GM18867 (cell line): ENCODE data around the gene PRPF4.
"Not testable (repeated sequence)": the region's sequence is repeated elsewhere in the genome, so short reads cannot be mapped to it uniquely, and the experiment has no call there.

Experiments
- ATAC-seq: cut with Tn5 transposase; IDR thresholded peaks from one replicate; pipeline ENCODE4 v1.9.1; 2021; ENCODE audit warnings: mild to moderate bottlenecking, moderate library complexity; ENCODE audit not compliant: unreplicated experiment

PRPF4 gene

DNA sequence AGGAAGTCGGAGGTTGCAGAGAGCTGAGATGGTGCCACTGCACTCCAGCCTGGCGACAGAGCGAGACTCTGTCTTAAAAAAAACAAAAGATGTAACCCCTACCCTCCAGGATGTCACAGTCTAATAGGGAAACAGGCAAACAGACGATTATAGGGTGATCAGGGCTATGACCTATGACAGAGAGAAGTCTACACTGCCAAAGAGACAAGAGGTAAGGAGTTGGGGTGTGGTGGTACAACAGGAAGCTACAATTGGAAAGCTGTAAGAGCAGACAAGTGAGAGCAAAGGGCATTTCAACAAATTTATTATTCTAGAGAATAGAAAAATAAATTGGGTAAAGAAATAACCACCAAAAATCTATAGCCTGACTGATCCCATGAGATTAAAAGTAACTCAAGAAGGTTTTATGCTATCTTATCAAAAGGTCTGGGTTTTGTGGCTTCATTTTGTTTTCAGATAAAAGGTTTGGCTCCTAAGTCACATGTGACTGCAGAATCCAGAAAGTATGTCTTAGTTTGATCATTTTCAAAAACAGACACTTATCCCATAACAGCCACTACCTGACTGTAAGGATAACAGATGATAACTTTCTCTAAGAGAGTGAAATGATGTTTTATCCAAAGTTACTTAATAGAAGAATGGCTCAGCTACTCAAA is 7.4 kb upstream of the PRPF4 start:
- ATAC-seq, result no peak

DNA sequence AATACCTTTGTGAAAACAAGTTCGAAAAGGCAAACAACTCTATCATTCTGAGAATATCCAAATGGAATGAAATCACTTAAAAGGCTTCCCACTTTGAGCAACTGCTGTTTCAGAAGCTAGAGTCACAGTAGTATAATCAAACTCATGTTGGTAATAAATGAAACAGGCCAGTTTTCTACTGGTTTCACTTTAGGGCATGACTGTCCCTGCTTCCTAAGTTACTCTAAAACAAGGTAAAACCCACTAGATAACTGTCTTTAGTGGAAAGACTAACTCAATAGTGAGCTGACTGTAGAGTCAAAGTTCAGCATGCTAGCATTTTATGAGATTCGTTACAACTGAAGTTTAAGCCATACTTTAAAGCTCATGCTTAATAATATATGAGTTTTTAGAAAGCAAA is 6.1 kb upstream of the PRPF4 start:
- ATAC-seq, result no peak

DNA sequence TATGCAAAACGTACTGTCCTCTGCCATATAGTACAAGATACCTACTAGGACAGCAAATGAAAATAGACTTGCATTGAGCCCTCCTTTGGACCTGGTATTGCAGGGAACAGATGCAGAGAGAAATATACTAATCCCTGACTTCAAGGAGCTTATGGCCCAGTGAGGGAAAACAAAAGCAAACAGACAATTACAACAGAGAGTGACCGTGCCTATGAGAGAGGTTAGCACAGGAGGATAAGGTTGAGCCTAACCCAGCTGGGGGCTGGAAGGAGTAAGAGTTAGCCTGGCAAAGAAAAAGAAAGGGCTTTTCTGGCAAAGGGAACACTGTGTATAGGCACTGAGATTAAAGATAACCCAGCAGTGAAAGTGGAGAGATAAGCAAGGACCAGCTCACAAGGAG is 5.6 kb upstream of the PRPF4 start:
- ATAC-seq, result no peak

DNA sequence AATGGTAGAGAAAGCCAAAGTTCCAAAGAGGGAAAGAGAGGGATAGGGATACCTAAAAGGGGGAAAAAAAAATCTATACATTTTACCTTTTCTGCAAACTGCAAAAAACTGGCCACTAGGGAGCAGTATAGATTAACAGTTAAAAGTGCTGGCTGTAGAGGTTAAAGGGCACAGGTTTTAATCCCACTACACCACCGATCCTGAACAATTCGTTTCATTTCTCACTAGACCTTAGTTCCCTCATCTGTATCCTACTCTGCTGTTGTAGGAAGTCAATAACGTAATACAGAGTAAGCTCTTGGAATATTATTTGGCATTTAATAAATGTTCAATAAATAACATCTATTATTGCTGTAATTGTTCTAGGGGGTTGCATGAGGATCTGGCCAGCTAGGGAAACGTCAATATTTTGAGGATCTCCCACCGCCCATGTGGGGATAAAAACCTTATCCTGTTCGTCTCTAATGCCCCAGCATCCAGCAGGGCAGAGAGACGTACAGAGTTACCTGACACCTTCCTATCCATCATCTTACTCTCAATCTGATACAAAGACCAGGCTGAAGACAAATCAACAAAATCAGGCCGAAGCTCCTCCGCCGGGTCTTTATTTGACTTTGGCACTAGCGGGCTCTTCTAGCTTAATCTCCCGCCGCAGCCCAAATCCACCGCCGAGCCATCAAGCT is 843 bp upstream of the PRPF4 start:
- ATAC-seq, result peak; percentile 1

DNA sequence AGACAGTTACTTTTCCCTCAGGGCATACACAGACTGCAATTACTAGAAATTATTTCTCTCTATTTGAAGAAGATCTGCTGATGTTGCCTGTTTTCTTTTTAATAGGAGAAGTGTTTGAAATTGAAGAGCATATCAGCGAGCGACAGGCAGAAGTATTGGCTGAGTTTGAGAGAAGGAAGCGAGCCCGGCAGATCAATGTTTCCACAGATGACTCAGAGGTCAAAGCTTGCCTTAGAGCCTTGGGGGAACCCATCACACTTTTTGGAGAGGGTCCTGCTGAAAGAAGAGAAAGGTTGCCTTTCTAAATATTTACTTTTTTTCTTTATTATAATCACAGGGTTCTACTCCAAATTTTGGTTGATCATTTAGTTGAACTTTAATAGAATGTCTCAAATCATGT is 3.4 kb downstream of the PRPF4 start:
- no peak for ATAC-seq

DNA sequence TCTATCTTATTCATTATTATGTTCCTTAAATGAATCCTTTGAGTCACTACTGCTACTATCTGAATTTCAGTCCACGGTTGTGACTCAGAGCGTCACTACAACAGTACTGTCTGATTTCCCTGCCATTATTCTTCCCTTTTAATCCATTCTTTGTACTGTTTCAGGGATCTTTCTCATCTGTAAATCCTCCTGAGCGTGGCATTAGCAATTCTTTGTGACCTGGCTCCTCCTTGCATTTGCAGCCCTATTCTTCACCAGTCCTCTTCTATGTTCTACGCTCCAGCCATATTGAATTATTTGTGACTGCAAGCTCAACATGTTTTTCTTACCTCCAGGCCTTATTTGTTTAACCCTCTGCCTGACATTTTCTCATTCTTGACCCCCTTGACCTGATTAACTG is 5.9 kb downstream of the PRPF4 start:
- ATAC-seq, result no peak

DNA sequence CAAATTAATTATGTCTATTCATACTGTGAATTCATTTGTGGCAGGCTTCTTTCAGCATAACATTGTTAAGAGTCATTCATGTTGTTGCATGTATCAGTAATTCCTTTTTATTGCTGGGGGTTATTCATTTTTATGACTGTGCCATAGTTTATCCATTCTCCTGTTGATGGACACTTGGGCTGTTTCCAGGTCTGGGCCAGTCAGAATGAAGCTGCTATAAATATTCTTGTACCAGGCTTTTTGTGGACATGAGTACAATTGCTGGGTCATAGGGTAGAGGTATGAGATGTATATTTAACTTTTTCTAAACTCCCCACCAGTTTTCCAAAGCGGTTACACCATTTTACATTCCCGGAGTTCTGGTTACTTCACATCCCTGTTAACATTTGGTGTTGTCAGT is 13.6 kb downstream of the PRPF4 start:
- no peak for ATAC-seq

DNA sequence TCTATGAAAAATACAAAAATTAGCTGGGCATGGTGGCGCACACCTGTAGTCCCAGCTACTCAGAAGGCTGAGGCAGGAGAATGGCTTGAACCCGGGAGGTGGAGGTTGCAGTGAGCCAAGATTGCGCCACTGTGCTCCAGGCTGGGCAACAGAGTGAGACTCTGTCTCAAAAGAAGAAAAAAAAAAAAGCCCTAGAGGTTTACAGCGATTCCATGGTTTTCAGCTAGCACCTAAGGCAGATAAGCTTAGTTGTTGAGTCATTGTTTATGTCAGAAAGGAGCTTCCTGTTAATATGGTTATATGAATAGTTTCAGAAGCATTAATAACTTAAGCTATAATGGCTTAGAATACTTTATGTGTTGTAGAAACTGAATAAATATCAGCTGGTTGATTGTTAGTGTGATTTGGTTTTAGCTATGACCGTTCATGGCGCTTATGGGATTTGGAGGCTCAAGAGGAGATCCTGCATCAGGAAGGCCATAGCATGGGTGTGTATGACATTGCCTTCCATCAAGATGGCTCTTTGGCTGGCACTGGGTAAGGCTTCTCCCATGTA is 14.7 kb downstream of the PRPF4 start:
- no peak for ATAC-seq

DNA sequence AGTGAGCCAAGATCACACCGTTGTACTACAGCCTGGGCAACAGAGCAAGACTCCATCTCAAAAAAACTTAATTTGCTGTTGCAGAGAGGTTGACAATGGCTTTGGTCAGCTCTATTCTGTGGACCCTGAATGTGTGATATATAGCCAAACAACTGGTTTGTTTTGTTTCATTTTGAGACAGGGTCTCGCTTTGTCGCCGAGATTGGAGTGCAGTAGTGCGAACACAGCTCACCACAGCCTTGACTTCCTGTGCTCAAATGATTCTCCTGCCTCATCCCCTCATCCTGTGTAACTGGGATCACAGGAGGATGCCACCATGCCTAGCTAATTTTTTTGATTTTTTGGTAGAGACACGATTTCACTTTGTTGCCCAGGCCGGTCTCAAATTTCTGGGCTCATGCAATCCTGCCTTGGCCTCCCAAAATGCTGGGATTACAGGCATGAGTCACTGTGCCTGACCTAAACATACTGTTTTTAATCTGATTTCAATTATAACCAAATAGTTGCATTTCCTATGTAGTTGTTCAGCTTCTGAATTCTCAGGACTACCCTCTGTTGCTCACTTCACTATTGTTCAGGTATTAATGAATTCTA is 17.9 kb downstream of the PRPF4 start:
- no peak for ATAC-seq

DNA sequence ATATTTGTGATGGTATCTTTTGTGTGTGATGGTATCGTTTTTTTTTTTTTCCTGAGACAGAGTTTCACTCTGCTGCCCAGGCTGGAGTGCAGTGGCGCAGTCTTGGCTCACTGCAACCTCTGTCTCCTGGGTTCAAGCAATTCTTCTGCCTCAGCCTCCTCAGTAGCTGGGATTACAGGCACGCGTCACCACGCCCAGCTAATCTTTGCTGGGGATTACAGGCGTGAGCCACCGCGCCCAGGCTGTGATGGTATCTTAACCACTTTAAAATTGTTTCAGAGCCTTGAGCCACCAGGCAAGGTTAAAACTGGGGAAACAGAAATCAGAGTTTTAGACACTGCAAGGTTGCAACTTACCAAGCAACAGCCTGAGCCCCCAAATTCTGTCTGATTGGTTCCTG is 20.8 kb downstream of the PRPF4 start:
- ATAC-seq, result not testable (repeated sequence)

DNA sequence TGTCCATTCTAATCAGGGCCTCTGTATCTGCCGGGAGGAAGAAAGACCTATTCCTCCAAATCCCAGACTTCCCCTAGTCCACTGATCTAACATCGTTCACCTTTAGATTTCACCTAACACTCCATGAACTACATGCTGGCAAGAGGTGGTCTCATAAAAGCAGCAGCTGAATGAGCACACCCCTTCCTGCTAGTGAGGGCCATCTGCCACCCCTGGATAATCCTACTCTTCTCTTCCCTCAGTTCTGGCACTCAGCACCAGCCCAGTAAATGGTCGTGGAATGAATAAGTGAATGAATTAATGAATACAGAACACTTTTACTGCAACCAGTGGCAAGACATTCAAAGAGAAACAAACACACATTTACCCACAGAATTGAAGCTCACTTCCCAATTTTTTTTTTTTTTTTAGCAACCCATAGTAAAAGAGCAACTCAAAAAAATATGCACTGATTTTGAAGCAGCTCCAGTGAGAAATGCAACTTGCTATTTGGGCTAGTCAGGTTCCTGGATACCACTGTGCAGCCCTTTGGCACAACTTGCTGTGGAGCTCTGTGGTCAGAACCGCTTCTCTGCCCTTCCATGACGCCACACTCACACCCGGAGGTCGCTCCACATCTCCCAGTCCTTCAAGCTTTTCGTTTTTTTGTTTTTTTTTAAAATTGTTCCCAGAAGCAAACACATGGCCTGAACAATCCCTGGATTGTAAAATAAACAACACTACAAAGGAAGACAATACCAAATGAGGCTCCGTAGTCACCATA is 21.5 kb downstream of the PRPF4 start:
- no peak for ATAC-seq

DNA sequence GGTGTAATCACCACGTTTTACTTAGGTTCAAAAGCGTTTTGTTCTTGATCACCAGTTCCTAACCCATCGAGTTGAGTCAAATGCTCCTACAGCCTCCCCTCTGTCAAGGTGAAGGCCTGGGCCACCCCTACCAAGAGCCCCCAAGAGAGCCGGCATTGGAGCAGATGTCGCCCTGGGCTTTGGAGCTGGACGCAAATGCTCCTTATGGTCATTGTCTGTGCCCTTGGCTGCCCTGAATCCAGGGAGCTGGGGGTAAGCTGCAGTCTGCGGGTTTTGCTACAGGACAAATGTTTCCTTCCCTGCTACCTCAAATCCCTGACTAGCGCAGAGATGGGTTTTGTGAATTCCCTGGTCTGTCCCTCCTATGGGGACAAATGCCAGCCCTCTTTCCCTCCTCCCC is 22.9 kb downstream of the PRPF4 start:
- no peak for ATAC-seq

DNA sequence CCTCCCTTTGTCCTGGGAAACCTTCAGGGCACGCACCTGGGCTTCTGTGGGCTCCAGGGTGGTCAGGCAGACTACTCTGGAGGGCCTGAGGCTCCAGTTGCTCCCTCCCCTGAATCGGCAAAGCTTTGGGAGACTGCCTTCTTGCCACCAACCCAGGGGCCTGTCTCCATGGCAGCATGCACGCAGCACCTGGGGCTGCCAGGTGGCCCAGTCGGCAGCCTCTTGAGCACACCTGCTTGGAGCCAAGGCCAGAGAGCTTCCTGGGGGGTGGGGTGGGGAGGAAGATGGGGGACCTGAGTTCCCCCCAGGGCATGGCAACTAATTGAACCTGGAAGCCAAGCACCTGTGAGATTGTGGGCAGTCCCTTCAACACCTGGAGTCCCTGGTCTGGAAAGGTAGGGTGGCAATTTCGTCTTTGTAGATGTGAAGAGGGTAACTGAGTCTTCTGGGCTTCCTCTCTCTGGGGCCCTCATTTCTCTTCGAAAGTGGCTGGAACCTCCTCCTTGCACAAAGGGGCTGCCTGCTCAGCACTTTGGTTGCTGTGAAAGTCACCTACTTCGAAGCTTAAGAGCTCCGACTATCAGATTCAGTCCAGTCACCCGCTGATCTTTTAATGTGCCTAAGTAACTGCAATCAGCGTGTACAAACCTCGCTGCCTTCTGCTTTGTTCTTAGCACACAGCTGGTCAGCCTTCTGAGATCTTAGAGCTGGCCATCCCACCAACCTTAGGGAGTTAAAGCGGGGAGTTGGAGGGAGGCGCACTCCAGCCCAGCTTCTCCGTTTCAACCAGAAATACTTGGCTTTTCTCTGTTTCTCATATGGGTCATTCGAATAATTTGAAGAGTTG is 23.7 kb downstream of the PRPF4 start:
- ATAC-seq, result no peak

DNA sequence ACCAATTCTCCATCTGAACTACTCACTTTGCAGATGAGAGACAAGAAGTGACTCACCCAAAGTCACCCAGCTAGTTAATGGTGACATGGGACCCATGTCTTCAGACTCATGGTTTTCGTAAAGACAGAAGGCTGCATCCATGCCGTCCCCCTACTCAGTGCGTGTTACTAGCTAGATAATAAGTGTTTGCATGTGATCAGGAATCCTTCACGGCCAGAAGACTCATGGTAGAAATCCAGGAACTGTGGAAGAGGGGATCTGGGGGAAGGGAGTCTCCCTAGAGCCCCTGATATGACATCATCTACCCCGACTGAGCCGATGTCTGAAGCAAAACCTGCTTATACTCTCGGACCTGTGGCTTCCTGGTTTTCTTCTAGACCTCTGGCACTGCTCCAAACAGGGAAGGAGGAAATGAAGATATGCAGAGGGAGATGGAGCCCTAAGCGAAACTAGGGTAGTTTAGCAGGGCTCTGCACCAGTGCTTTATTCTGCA is 24.4 kb downstream of the PRPF4 start:
- ATAC-seq, result no peak

DNA sequence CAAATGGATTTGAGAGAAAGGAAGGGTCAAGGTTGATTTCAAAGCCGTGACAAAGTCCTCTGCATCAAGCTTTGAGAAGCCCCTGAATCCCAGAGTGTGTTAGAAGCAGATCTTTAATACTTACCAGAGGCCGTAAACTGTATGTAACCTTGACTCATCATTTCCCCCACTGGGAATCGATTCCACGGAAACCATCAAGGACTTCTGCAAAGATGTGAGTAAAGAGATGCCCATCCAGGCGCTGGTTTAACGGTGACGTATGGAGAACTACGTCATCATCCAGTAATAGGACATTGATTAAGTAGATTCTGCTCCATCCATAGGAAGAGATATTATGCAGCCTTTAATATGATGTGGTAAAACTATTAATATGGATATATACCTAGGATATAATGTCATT is 26.1 kb downstream of the PRPF4 start:
- no peak for ATAC-seq

DNA sequence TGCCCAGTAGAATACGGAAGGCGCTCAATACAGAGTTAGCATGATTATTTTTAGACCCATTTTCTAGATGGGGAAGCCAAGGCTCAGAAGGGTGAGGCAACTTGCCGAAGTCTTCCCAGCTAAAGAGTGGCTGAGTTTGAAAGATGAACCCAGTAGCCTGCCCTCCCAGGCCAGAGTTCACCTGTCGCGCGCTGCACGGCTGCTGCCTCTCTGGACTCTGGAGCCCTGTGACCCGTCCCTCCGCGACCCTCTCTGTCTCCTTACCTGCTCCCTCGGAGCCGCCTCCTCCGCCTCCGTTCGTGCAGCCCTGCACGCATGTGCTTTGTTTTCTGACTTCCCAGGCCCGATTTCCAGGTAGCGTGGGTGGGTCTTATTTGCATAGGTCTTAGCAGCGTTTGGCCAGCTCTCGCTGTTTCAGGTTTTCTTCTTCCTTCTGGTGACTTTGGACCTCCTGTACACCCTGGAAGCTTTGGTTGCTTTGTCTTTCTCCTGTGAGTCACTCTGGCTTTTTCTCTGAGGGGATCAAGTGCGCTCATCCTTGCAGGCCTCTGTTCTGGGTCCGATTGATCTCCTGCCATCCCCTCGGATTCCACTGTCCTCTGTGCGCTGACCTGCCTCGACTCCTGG is 27.4 kb downstream of the PRPF4 start, which contains the start of gene RNF183:
RNF183 (minus strand) TSS at position 585 of the 627 bp plus-strand sequence. CDS start 5,192 bp downstream, outside the sequence.
- ATAC-seq, result no peak

DNA sequence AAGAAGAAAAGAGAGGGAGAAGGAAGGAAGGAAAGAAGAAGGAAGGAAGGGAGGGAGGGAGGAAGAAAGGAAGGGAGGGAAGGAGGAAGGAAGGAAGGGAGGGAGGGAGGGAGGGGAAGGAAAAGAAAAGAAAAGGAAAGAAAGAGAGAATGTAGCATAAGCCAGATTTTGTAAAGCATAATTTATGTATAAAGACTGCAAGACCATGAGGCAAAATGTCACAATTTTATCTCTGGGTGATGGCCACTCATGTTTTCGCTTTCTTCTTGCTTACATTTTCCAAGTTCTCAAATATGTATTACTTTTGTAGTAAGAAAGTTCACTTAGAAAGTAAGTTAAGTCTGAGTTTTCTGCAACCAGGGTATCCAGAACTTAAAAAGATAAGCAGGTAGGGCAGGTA is 31.1 kb downstream of the PRPF4 start:
- ATAC-seq, result no peak

DNA sequence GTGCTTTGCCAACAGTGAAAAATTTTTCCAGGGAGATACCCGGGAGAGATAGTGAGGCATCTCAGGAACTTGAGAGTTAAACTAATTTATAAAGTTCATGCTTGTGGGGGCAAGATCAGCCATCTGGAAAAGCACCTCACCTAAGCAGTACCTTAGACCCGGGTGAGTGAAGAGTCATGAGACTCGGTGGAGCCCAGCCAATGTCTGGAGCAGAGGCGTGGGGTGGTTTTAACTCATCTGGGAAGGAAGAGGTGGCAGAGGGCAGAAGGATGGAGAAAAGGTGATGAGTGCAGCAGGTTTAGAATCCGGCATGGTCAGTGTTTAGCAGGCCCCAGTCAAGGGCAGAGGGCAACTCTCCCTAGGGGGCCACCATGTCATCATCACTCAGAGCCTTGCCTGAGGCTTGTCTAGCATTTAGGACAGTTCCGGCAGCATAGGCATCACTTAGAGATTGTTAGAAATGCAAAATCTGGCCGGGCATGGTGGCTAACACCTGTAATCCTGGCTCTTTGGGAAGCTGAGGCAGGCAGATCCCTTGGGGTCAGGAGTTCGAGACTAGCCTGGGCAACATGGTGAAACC is 32.0 kb downstream of the PRPF4 start:
- ATAC-seq, result no peak

DNA sequence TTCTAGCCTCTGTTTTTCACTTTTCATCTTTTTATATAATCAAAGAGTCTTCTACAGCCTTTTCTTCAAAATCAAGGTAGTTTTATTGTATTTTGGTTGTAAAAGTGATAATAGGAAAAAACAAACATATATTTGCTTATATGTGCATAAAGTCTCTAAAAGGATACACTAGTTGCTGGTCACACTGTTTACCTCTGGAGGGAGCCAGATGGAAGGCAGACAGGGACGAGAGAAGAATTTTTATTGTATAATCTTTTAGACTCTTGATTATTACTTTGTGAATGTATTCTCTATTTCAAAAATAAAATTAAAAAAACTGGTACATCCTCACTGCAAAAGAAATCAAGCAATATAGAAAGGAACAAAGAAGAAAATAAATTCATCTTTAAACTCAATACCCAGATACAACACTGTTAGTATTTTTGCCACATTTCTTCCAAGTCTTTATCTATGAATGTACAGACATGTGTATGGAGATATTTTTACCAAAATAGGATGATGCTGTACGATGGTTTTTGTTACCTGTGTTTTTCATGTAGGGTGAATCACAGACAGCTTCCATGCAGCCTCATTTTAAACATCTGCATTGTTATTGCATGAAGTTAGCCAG is 33.9 kb downstream of the PRPF4 start:
- no peak for ATAC-seq
